Measurements from ENCODE around the gene LBP. TPM values are rescaled to one million over a fixed set of nuclear protein-coding genes. Genes with fewer than 3 reads are reported as not detected.

The LBP gene
- total RNA-seq, 1 experiment from 2014 or later: 0.52 TPM

- Histone ChIP-seq H2BK5ac (ENCODE audit: insufficient read length, low read length) (no peak overlapping the region), H2AK5ac (ENCODE audit: insufficient read length, low read length) (no peak overlapping the region), H3K23me2 (ENCODE audit: insufficient read length, low read depth, low read length, poor library complexity, severe bottlenecking) (no peaks in the 10 kb centered on the region), H4K20me1 (ENCODE audit: control insufficient read depth, insufficient read depth, insufficient read length) (no peaks in the 10 kb centered on the region), H3K23ac (ENCODE audit: insufficient read length, low read depth, low read length) (no peak overlapping the region), H3K79me1 (ENCODE audit: insufficient read depth, low read depth, low read length, poor library complexity, severe bottlenecking) (no peaks in the 10 kb centered on the region), H3K56ac (ENCODE audit: insufficient read length, low read depth, low read length) (no peak overlapping the region), H3K9ac (ENCODE audit: extremely low read depth, insufficient read length, low read length) (no peak overlapping the region), H2AFZ (ENCODE audit: low read length) (no peak overlapping the region), H4K5ac (ENCODE audit: insufficient read length, low read depth, low read length) (no peak overlapping the region), H4K8ac (replicated peaks; ENCODE audit: insufficient read length, low read depth, low read length) (no peak overlapping the region), H3K9me3 (ENCODE audit: control insufficient read depth, low read depth, low read length) (no peaks in the 10 kb centered on the region), H3T11ph (ENCODE audit: low read length) (no peak overlapping the region), H3K27me3 (ENCODE audit: insufficient read depth, low read length) (no peaks in the 10 kb centered on the region), H3K4ac (ENCODE audit: low read depth, low read length) (no peak overlapping the region), H4K91ac (ENCODE audit: insufficient read length, low read depth, low read length) (no peak overlapping the region), H3K4me1 (ENCODE audit: insufficient read depth, low read length) (no peaks in the 10 kb centered on the region), H2BK15ac (ENCODE audit: low read depth, low read length) (no peak overlapping the region), H3K14ac (ENCODE audit: insufficient read depth, low read length) (no peak overlapping the region), H2BK12ac (ENCODE audit: insufficient read length, low read depth, low read length) (no peak overlapping the region), H3K4me2 (ENCODE audit: insufficient read depth, insufficient read length, low read length) (no peak overlapping the region), H3K79me2 (ENCODE audit: insufficient read depth, low read length) (no peaks in the 10 kb centered on the region), H2BK120ac (ENCODE audit: low read depth, low read length, poor library complexity, severe bottlenecking) (no peak overlapping the region), H2BK20ac (ENCODE audit: low read depth, low read length, poor library complexity, severe bottlenecking) (no peak overlapping the region), H3K27ac (ENCODE audit: insufficient read length, low read depth, low read length) (no peak overlapping the region), H3K18ac (ENCODE audit: insufficient read length, low read depth, low read length) (no peak overlapping the region)
- Mint-ChIP-seq H3K4me1 (peaks cover 4 to 8% of the 10 kb centered on the region in 2 experiments), H3K4me3 (no peak overlapping the region), H3K36me3 (ENCODE audit: insufficient read depth in 1 of 3, low read depth in 3 of 3) (no peaks in the 10 kb centered on the region), H3K27ac (no peak overlapping the region), H3K27me3 (ENCODE audit: low read depth) (peaks cover 19% of the 10 kb centered on the region), H3K9me3 (no peaks in the 10 kb centered on the region)
- TF ChIP-seq CTCF (conservative IDR thresholded peaks at IDR 0.05): no peak
- DNase-seq: no peak
- no CpG with 5 or more reads among the region's 3 CpGs for WGBS (ENCODE audit: extremely low coverage, insufficient read length, low lambda C conversion rate)
Observed at GRCh38 chr20:38311491-38311890, 34.8 kb upstream of the LBP start.

All from H9 (cell line).